GM12892 (cell line): Measurements from ENCODE around the gene GNGT2.
"Not testable (repeated sequence)": the region's sequence is repeated elsewhere in the genome, so short reads cannot be mapped to it uniquely, and the experiment has no call there.

Experiments used
- DNase-seq: peaks from one replicate; pipeline ENCODE4 v3.0.0; 2011; ENCODE audit not compliant: insufficient read length
- FAIRE-seq: peaks from 2 replicates; lab custom pipeline; 2011; peaks lifted over from hg19 to GRCh38; lab: Jason Lieb, UNC
- POLR2A ChIP-seq: IDR thresholded peaks from 2 replicates; pipeline ENCODE4 v1.6.1; 2011; ENCODE audit warnings: low read depth, low read length, control low read depth
- POLR2AphosphoS5 ChIP-seq: IDR thresholded peaks from 2 replicates; pipeline ENCODE4 v1.6.1; 2011; ENCODE audit warnings: low read depth, low read length, control low read depth
- TAF1 ChIP-seq: IDR thresholded peaks from 2 replicates; pipeline ENCODE4 v1.6.1; 2011; ENCODE audit warnings: low read depth, mild to moderate bottlenecking, control low read depth, low read length, borderline replicate concordance

Gene GNGT2

GRCh38 chr17:49198211-49198610, 12.2 kb downstream of the GNGT2 start:
- TF ChIP-seq POLR2AphosphoS5 (no peak), TAF1 (no peak), POLR2A (no peak)
- FAIRE-seq = no peak

DNA sequence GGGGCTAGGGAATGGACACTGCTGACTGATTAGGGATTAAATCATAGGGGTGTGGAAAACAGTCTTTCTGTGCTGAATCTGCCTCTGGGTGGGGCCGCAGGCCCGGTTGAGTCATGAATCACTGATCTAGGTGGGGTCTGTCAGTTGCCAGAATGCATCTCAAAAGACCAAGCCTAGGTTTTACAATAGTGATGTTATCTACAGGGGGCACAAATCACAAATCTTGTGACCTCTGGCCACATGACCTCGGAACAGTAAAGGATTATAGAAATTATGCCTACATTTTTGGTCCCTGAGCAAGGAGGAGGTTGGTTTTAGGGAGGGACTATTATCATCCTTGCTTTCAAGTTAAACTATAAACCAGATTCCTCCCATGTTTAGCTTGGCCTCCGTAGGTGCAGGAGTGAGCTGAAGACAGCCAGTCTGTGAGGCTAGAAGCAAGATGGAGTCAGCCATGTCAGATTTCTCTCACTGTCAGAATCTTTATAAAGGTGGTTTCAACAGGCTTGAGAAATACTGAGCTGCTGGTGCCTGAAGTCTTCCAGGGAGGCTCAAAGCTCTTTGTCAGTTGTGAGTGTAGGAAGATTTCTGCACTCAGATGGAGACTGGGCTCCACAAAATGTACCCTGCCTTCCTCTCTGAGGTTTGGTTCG, 12.9 kb downstream of the GNGT2 start:
- no peak for DNase-seq
- TF ChIP-seq TAF1 (no peak), POLR2A (no peak), POLR2AphosphoS5 (no peak)

More at GRCh38 chr17:49198211-49198610, 12.2 kb downstream of the GNGT2 start:
- DNase-seq = no peak

GRCh38 chr17:49196520-49196919, 13.9 kb downstream of the GNGT2 start:
- no peak for FAIRE-seq
- no peak for TF ChIP-seq TAF1
- no peak for TF ChIP-seq POLR2AphosphoS5
- no peak for TF ChIP-seq POLR2A
- DNase-seq = no peak

More for the DNA sequence above, 12.9 kb downstream of the GNGT2 start:
- FAIRE-seq = no peak

GRCh38 chr17:49195751-49196150, 14.6 kb downstream of the GNGT2 start:
- TF ChIP-seq TAF1 (no peak), POLR2AphosphoS5 (no peak), POLR2A (no peak)
- DNase-seq (no peak), FAIRE-seq (no peak)

DNA sequence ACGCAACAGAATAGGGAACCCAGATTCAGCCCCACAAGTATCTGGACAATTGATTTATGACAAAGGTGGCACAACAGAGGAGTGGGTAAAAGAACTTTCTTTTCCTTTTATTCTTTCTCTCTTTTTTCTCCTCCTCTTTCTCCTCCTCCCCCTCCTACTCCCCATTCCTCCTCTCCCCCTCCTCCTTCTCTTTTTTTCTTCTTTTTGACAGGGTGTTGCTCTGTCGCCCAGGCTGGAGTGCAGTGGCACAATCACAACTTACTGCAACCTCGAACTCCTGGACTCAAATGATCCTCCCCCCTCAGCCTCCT, 16.1 kb downstream of the GNGT2 start:
- TF ChIP-seq TAF1 (no peak), POLR2A (no peak), POLR2AphosphoS5 (no peak)
- DNase-seq (no peak), FAIRE-seq (no peak)

GRCh38 chr17:49193513-49194296, 16.7 kb downstream of the GNGT2 start:
- DNase-seq = no peak
- peak; percentile 49 for TF ChIP-seq POLR2AphosphoS5
- no peak for TF ChIP-seq TAF1
- peak; percentile 8; the same call in 1 of the 2 replicates for TF ChIP-seq POLR2A
- FAIRE-seq = peak; percentile 74

GRCh38 chr17:49191917-49192741, 18.2 kb downstream of the GNGT2 start:
- TF ChIP-seq POLR2A (peak; percentile 48), POLR2AphosphoS5 (no peak)

DNA sequence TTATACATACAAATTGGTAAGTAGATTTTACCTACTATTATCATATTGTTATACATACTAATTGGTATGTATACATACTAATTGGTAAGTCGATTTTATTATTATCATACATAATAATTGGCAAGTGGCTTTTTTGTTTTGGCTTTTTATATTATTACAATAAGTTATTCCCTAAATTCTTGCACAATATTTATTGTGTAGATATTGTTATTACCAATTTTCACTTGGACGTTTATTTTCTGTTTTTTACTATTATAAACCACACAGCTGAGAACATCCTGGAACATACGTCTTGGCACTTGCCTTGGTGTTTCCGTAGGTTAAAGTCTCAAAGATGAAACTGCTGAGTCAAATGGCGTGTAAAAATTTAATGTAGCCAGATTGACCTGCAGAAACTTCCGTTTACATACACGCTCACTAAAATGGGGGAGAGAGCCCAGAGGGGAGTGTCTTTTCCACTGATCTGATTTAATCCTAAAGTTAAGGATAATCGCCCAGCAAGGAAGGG, 18.9 kb downstream of the GNGT2 start:
- no peak for FAIRE-seq
- TF ChIP-seq POLR2A = no peak
- TF ChIP-seq TAF1 = no peak
- no peak for TF ChIP-seq POLR2AphosphoS5
- DNase-seq = no peak

More at GRCh38 chr17:49191917-49192741, 18.2 kb downstream of the GNGT2 start:
- FAIRE-seq (no peak), DNase-seq (peak; percentile 32)

- DNase-seq (no peak), FAIRE-seq (no peak)
- TF ChIP-seq POLR2A = no peak
- TF ChIP-seq TAF1 = no peak
- TF ChIP-seq POLR2AphosphoS5 = no peak
Measured at GRCh38 chr17:49190932-49191331, 19.4 kb downstream of the GNGT2 start.

GRCh38 chr17:49187301-49187700, 23.1 kb downstream of the GNGT2 start:
- no peak for TF ChIP-seq POLR2A
- TF ChIP-seq TAF1 = no peak
- TF ChIP-seq POLR2AphosphoS5 = no peak
- FAIRE-seq (no peak), DNase-seq (no peak)

GRCh38 chr17:49185381-49185780, 25.0 kb downstream of the GNGT2 start:
- DNase-seq, FAIRE-seq: not testable (repeated sequence)

- not testable (repeated sequence) for FAIRE-seq, DNase-seq
Measured at GRCh38 chr17:49184522-49184921, 25.9 kb downstream of the GNGT2 start.
